Upper lobe of left lung (tissue), 4 donors: ENCODE results near the gene GRID1.
"Not testable (repeated sequence)": the region's sequence is repeated elsewhere in the genome, so short reads cannot be mapped to it uniquely, and the experiment has no call there.

Source experiments
- CTCF ChIP-seq, 6 experiments: fragments of 450-650 bp in 4 of 6; fragments of 200-600 bp in 2 of 6; sonication (generic) in 2 of 6; IDR thresholded peaks; one replicate each; pipeline ENCODE4 v1.5.1; 2016 to 2019; ENCODE audit warnings: antibody characterized with exemption in 6 of 6
- EP300 ChIP-seq, 4 donors: sonication (generic); formaldehyde crosslinking; IDR thresholded peaks; one replicate each; pipeline ENCODE4 v1.5.1; 2017; ENCODE audit warnings: antibody characterized with exemption in 4 of 4, control low read depth in 2 of 4
- POLR2A ChIP-seq, 4 donors: fragments of 450-650 bp; IDR thresholded peaks; one replicate each; pipeline ENCODE4 v1.5.1; 2016 to 2017; ENCODE audit warnings: antibody characterized with exemption in 4 of 4, mild to moderate bottlenecking in 2 of 4

GRCh38 chr10:86076497-86076896 lies 290.1 kb downstream of the GRID1 start:
- TF ChIP-seq CTCF, EP300, POLR2A (IDR thresholded peaks at IDR 0.05): not testable (repeated sequence)
